ENCODE data around the gene COL18A1. TPM values are rescaled to one million over a fixed set of nuclear protein-coding genes. Genes with fewer than 3 reads are reported as not detected.
"Not testable (repeated sequence)": the region's sequence is repeated elsewhere in the genome, so short reads cannot be mapped to it uniquely, and the experiment has no call there.

COL18A1 gene
- total RNA-seq, 1 experiment from 2014 or later = 3.4 TPM

DNA sequence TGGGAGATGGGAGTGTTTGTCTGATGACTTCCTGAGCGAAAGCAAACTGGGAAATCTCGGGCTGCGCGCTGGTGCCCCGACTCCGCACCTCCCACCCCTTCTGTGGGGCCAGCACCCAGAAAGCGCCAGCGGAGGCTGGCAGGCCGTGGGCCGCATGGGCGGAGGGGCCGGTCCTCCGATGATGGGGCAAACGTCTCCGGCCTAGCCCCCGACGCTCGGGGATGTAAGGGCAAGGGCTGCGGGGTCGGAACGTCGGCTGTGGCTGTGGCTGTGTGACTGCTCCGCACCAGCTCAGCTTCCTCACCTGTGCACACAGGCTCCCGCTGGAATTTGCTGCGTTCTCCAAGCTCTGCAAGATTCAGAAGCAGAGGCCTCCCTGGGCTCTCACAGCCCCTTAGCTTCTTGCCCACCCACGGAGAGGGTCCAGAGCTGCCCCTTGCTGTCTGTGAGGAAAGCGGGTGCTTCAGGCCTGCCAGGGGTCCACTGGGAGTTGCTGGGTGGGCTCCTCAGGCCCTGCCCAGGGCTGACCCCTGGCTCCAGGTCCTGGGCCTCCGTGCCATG, 35.0 kb downstream of the COL18A1 start:
- ChIA-PET POLR2A (no interaction called here), CTCF (interaction anchor here (0.6 to 3.5 kb wide), 12 partner anchors 29 to 596 kb away, joined by 3 to 32 read pairs (median 4); no protein-coding TSS in a partner anchor)
- no peaks in the 10 kb centered on the region for H3K36me3 Mint-ChIP-seq (ENCODE audit: insufficient read depth, unreplicated experiment)
- no peak overlapping the region for H3K4me3 Mint-ChIP-seq (ENCODE audit: unreplicated experiment)
- H3K27me3 Mint-ChIP-seq (ENCODE audit: insufficient read depth, unreplicated experiment) = peaks cover 11% of the 10 kb centered on the region
- no peak overlapping the region for H3K27ac Mint-ChIP-seq (ENCODE audit: low read depth, unreplicated experiment)
- TF ChIP-seq, protein P1, sequence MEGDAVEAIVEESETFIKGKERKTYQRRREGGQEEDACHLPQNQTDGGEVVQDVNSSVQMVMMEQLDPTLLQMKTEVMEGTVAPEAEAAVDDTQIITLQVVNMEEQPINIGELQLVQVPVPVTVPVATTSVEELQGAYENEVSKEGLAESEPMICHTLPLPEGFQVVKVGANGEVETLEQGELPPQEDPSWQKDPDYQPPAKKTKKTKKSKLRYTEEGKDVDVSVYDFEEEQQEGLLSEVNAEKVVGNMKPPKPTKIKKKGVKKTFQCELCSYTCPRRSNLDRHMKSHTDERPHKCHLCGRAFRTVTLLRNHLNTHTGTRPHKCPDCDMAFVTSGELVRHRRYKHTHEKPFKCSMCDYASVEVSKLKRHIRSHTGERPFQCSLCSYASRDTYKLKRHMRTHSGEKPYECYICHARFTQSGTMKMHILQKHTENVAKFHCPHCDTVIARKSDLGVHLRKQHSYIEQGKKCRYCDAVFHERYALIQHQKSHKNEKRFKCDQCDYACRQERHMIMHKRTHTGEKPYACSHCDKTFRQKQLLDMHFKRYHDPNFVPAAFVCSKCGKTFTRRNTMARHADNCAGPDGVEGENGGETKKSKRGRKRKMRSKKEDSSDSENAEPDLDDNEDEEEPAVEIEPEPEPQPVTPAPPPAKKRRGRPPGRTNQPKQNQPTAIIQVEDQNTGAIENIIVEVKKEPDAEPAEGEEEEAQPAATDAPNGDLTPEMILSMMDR (IDR thresholded peaks at IDR 0.05; ENCODE audit: unreplicated experiment) = no peak
- no peaks in the 10 kb centered on the region for H3K9me3 Mint-ChIP-seq (ENCODE audit: unreplicated experiment)
- DNase-seq (ENCODE audit: unreplicated experiment) = no peak
- no TSS peak for BruUV-seq (replicated peaks)
- intact Hi-C loops (cut with micrococcal nuclease) = loop anchor here (1.0 to 5.0 kb wide), 5 partner anchors 133 to 382 kb away; no protein-coding TSS in a partner anchor
- no peaks in the 10 kb centered on the region for H3K4me1 Mint-ChIP-seq (ENCODE audit: insufficient read depth, unreplicated experiment)

DNA sequence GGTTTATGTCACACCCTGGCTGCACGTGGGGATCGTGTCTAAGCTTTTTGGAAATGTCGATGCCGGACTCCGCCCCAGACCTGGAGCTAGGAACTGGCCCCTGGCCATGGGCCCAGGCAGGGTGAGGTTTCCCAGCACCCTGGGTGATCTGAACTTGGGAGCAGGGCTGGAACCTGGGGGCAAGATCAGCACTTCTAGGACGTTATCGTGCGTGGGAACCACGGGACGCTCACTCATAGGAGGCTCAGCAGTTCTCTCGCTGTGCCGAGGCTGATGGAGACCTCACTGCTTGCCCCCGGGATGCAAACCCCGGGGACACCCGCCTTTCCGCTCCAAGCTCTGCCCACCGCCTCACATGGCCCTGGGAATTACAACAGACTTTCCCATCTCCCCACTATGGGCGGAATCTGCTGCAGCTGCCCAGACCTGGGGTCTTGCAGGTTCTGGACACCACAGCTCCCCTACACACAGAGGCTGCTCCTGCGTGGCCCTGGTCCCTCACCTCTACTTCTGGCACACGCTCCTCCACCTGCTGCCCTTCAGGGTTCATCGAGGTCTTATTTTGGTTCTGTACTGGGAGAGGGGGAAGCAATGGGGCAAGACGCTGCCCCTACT, 35.9 kb downstream of the COL18A1 start:
- no TSS peak for BruUV-seq (replicated peaks)
- ChIA-PET CTCF (interaction anchor here (0.6 to 3.5 kb wide), 9 partner anchors 8 to 379 kb away, joined by 3 to 32 read pairs (median 3); no protein-coding TSS in a partner anchor), POLR2A (no interaction called here)
- Mint-ChIP-seq H3K4me3 (ENCODE audit: unreplicated experiment) (no peak overlapping the region), H3K27me3 (ENCODE audit: insufficient read depth, unreplicated experiment) (peaks cover 11% of the 10 kb centered on the region), H3K27ac (ENCODE audit: low read depth, unreplicated experiment) (no peak overlapping the region), H3K36me3 (ENCODE audit: insufficient read depth, unreplicated experiment) (no peaks in the 10 kb centered on the region), H3K4me1 (ENCODE audit: insufficient read depth, unreplicated experiment) (no peaks in the 10 kb centered on the region), H3K9me3 (ENCODE audit: unreplicated experiment) (peaks cover 6% of the 10 kb centered on the region)
- TF ChIP-seq, protein P1 (IDR thresholded peaks at IDR 0.05; ENCODE audit: unreplicated experiment) = no peak
- intact Hi-C loops (cut with micrococcal nuclease) = loop anchor here (5.0 kb wide), 1 partner anchor 156 kb away; no protein-coding TSS in a partner anchor
- no peak for DNase-seq (ENCODE audit: unreplicated experiment)

DNA sequence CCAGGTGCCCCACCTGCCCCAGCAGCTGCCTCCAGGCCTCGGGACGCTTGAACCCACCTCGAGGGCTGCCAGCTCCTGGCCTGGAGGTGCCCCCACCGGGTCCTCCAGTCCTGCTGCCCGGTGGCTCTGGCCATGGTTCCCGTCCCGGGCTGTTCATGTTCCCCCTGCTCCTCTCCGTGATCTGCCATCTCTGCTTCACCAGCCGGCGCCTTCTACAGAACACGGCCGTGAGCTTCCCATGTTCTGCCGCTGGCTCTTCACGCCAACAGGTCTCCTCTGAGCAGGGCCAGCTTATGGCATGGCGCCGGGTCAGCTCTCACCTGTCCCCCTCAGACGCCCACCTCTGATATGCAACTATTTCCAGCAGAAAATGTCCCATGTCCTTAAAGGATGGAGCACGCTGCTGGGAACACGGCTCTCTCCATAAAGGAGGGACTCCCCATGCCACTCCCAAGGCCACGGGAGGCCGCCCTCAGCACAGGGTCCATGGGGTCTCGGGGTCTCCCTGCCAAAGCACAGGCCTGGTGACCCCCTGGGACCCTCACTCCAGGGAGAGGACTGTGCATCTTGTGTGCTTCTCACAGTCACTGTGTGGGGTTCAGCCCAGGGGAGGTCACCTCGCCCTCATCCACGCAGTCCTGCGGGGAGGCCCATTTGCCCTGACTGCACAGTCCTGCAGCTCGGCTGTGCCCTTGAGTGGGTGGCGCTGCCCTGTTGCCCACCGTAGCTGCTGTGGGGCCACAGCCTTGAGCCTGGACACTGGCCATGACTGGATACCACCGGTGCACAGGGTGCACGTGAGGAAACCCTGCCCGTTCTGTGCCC, 36.7 kb downstream of the COL18A1 start:
- Mint-ChIP-seq H3K4me3 (ENCODE audit: unreplicated experiment) (no peak overlapping the region), H3K27ac (ENCODE audit: low read depth, unreplicated experiment) (no peak overlapping the region), H3K9me3 (ENCODE audit: unreplicated experiment) (peaks cover 8% of the 10 kb centered on the region), H3K4me1 (ENCODE audit: insufficient read depth, unreplicated experiment) (no peaks in the 10 kb centered on the region), H3K36me3 (ENCODE audit: insufficient read depth, unreplicated experiment) (no peaks in the 10 kb centered on the region), H3K27me3 (ENCODE audit: insufficient read depth, unreplicated experiment) (peaks cover 11% of the 10 kb centered on the region)
- POLR2A ChIA-PET = no interaction called here
- no TSS peak for BruUV-seq (replicated peaks)
- CTCF ChIA-PET = interaction anchor here (0.6 to 3.5 kb wide), 7 partner anchors 7 to 304 kb away, joined by 3 to 32 read pairs (median 4); no protein-coding TSS in a partner anchor
- TF ChIP-seq, protein P1 (IDR thresholded peaks at IDR 0.05; ENCODE audit: unreplicated experiment) = no peak
- intact Hi-C loops (cut with micrococcal nuclease) = loop anchor here (5.0 kb wide), 1 partner anchor 156 kb away; no protein-coding TSS in a partner anchor
- no peak for DNase-seq (ENCODE audit: unreplicated experiment)

DNA sequence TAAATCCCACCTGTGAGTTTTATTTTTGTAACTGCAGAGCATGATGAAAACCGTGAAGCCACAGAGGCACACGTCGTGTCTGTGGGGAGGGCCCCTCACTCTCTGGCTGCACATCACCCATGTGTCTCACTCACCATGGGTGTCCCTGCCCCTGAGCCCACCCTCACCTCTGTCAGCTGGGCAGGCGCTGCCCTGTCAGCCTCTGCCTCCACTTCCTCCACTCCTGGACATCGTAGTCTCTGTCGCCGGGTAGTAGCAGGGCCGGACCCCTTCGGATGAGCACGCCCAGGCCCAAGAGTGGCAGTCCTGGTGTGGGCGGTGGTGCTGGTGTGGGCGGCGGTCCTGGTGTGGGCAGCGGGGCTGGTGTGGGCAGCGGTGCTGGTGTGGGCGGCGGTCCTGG, 37.3 kb downstream of the COL18A1 start:
- peaks cover under 1% of the 10 kb centered on the region for H3K4me1 Mint-ChIP-seq (ENCODE audit: insufficient read depth, unreplicated experiment)
- H3K27me3 Mint-ChIP-seq (ENCODE audit: insufficient read depth, unreplicated experiment) = peaks cover 11% of the 10 kb centered on the region
- no peak overlapping the region for H3K27ac Mint-ChIP-seq (ENCODE audit: low read depth, unreplicated experiment)
- intact Hi-C loops (cut with micrococcal nuclease) = loop anchor here (5.0 kb wide), 1 partner anchor 155 kb away; no protein-coding TSS in a partner anchor
- DNase-seq (ENCODE audit: unreplicated experiment) = no peak
- no peak overlapping the region for H3K4me3 Mint-ChIP-seq (ENCODE audit: unreplicated experiment)
- TF ChIP-seq, protein P1 (IDR thresholded peaks at IDR 0.05; ENCODE audit: unreplicated experiment) = no peak
- BruUV-seq (replicated peaks) = no TSS peak
- POLR2A ChIA-PET = no interaction called here
- H3K9me3 Mint-ChIP-seq (ENCODE audit: unreplicated experiment) = peaks cover 8% of the 10 kb centered on the region
- CTCF ChIA-PET = interaction anchor here (0.6 to 3.4 kb wide), 3 partner anchors 181 to 305 kb away, joined by 3 to 20 read pairs (median 4); no protein-coding TSS in a partner anchor
- H3K36me3 Mint-ChIP-seq (ENCODE audit: insufficient read depth, unreplicated experiment) = no peaks in the 10 kb centered on the region

DNA sequence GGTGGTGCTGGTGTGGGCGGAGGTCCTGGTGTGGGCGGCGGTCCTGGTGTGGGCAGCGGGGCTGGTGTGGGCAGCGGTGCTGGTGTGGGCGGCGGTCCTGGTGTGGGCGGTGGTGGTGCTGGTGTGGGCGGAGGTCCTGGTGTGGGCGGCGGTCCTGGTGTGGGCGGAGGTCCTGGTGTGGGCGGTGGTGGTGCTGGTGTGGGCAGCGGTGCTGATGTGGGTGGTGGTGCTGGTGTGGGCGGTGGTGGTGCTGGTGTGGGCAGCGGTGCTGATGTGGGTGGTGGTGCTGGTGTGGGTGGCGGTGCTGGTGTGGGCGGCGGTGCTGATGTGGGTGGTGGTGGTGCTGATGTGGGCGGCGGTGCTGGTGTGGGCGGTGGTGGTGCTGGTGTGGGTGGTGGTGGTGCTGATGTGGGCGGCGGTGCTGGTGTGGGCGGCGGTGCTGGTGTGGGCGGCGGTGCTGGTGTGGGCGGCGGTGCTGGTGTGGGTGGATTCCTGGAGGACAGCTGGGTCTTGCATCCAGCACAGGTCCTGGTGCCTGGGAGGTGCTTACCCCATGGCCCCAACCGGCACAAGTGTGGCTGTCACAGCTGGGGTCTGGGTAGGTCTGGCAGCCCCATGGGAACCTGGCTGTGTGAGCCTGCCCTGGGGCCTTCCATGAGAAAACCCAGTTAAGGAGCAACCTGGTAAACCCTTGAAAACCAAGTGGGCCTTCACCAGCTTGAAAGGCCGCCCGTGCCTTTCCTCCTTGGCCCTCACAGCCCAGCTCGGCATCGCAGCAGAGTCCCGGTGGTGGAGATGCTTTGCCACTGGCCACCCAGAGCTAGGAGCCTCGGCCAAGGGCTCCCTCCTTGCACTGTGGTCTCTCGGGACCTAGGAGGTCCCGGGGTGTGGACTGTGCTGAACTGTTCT, 38.0 kb downstream of the COL18A1 start:
- DNase-seq (ENCODE audit: unreplicated experiment); H3K27ac Mint-ChIP-seq (ENCODE audit: low read depth, unreplicated experiment); BruUV-seq (replicated peaks); H3K9me3 Mint-ChIP-seq (ENCODE audit: unreplicated experiment); H3K4me3 Mint-ChIP-seq (ENCODE audit: unreplicated experiment); H3K4me1 Mint-ChIP-seq (ENCODE audit: insufficient read depth, unreplicated experiment); H3K36me3 Mint-ChIP-seq (ENCODE audit: insufficient read depth, unreplicated experiment); POLR2A ChIA-PET: not testable (repeated sequence)
- CTCF ChIA-PET = interaction anchor here (0.6 to 0.7 kb wide), 2 partner anchors 56 to 145 kb away, joined by 3 to 4 read pairs; no protein-coding TSS in a partner anchor
- peaks cover 11% of the 10 kb centered on the region for H3K27me3 Mint-ChIP-seq (ENCODE audit: insufficient read depth, unreplicated experiment)
- intact Hi-C loops (cut with micrococcal nuclease) = loop anchor here (5.0 kb wide), 1 partner anchor 154 kb away; no protein-coding TSS in a partner anchor

Data from MCF 10A (cell line).